Measurements from ENCODE around the gene PRMT3. TPM values are rescaled to one million over a fixed set of nuclear protein-coding genes. Genes with fewer than 3 reads are reported as not detected.
"Not testable (repeated sequence)": the region's sequence is repeated elsewhere in the genome, so short reads cannot be mapped to it uniquely, and the experiment has no call there.

PRMT3 gene
- total and polyA plus RNA-seq, 4 donors: 5.3 to 14.2 (median 7.6) TPM

- intact Hi-C loops (cut with DNase I): no loop called here
- no peak overlapping the region for H3K27ac ChIP-seq (ENCODE audit: low read depth in 1 of 2, low read length in 2 of 2)
- DNase-seq: no peak
- peaks cover 3% of the 10 kb centered on the region for H3K9me3 ChIP-seq (ENCODE audit: control insufficient read depth, low read length)
- no peak for ATAC-seq (ENCODE audit: low FRiP score)
- H3K4me3 ChIP-seq (ENCODE audit: low read length in 2 of 2): no peak overlapping the region
- H3K36me3 ChIP-seq (ENCODE audit: control insufficient read depth in 1 of 2, insufficient read depth in 2 of 2, low read length in 1 of 2): no peaks in the 10 kb centered on the region
- WGBS, 2 donors: 94 to 98% methylated on average over 2 of the region's 2 CpGs
- no peaks in the 10 kb centered on the region for H3K4me1 ChIP-seq (ENCODE audit: control insufficient read depth in 1 of 2, insufficient read depth in 2 of 2, low read length in 2 of 2)
- no peaks in the 10 kb centered on the region for H3K27me3 ChIP-seq (ENCODE audit: control insufficient read depth in 1 of 2, insufficient read depth in 2 of 2, low read length in 1 of 2)
These were observed 87.5 kb downstream of the PRMT3 start for GRCh38 chr11:20474882-20475517.

DNA sequence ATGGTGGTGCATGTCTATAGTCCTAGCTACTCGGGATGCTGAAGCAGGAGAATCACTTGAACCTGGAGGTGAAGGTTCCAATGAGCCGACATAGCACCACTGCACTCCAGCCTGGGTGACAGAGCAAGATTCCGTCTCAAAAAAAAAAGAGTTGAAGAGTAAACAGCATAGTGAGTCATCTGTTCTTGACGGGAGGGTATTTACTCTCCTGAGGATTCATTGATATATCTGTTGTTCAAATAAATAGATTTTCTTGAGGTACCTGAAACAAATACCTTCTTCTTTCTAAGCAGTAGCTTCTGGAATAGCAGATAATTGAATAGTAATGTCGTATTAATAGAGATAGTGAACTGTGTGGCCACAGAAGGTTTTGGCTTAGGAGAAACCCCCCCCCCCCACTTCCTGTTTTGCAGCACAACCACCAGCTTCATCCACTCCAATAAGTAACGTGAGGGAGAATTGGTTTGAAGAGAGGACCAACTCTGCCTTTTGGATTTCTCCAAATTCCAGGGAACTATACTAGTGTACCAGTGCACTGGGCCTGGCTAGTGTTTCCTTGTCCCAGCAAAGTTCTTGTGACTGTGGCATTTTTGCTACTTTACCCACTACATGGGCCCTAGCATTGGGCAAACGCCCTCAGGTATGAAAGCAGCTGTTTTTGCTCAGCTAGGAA, 90.0 kb downstream of the PRMT3 start:
- no peak for ATAC-seq (ENCODE audit: low FRiP score)
- intact Hi-C loops (cut with DNase I): no loop called here

GRCh38 chr11:20479513-20479912, 92.0 kb downstream of the PRMT3 start:
- WGBS, 2 donors: 94 to 95% methylated on average over 6 of the region's 6 CpGs
- ATAC-seq (ENCODE audit: low FRiP score): no peak
- no peaks in the 10 kb centered on the region for H3K27me3 ChIP-seq (ENCODE audit: control insufficient read depth in 1 of 2, insufficient read depth in 2 of 2, low read length in 1 of 2)
- no peaks in the 10 kb centered on the region for H3K9me3 ChIP-seq (ENCODE audit: control insufficient read depth, low read length)
- intact Hi-C loops (cut with DNase I): no loop called here
- H3K36me3 ChIP-seq (ENCODE audit: control insufficient read depth in 1 of 2, insufficient read depth in 2 of 2, low read length in 1 of 2): no peaks in the 10 kb centered on the region
- DNase-seq: no peak
- no peaks in the 10 kb centered on the region for H3K4me1 ChIP-seq (ENCODE audit: control insufficient read depth in 1 of 2, insufficient read depth in 2 of 2, low read length in 2 of 2)
- no peak overlapping the region for H3K4me3 ChIP-seq (ENCODE audit: low read length in 2 of 2)
- H3K27ac ChIP-seq (ENCODE audit: low read depth in 1 of 2, low read length in 2 of 2): no peak overlapping the region

More for the DNA sequence above, 90.0 kb downstream of the PRMT3 start:
- Histone ChIP-seq H3K4me3 (ENCODE audit: low read length in 2 of 2) (no peak overlapping the region), H3K27me3 (ENCODE audit: control insufficient read depth in 1 of 2, insufficient read depth in 2 of 2, low read length in 1 of 2) (no peaks in the 10 kb centered on the region), H3K4me1 (ENCODE audit: control insufficient read depth in 1 of 2, insufficient read depth in 2 of 2, low read length in 2 of 2) (no peaks in the 10 kb centered on the region), H3K36me3 (ENCODE audit: control insufficient read depth in 1 of 2, insufficient read depth in 2 of 2, low read length in 1 of 2) (no peaks in the 10 kb centered on the region), H3K9me3 (ENCODE audit: control insufficient read depth, low read length) (no peaks in the 10 kb centered on the region), H3K27ac (ENCODE audit: low read depth in 1 of 2, low read length in 2 of 2) (no peak overlapping the region)
- WGBS, 2 donors: 82 to 87% methylated on average over 7 of the region's 7 CpGs
- no peak for DNase-seq

- no peak for ATAC-seq (ENCODE audit: low FRiP score)
- Histone ChIP-seq H3K9me3 (ENCODE audit: control insufficient read depth, low read length) (no peaks in the 10 kb centered on the region), H3K4me3 (ENCODE audit: low read length in 2 of 2) (no peak overlapping the region), H3K27me3 (ENCODE audit: control insufficient read depth in 1 of 2, insufficient read depth in 2 of 2, low read length in 1 of 2) (no peaks in the 10 kb centered on the region), H3K4me1 (ENCODE audit: control insufficient read depth in 1 of 2, insufficient read depth in 2 of 2, low read length in 2 of 2) (no peaks in the 10 kb centered on the region), H3K36me3 (ENCODE audit: control insufficient read depth in 1 of 2, insufficient read depth in 2 of 2, low read length in 1 of 2) (no peaks in the 10 kb centered on the region), H3K27ac (ENCODE audit: low read depth in 1 of 2, low read length in 2 of 2) (no peak overlapping the region)
- intact Hi-C loops (cut with DNase I): no loop called here
- WGBS, 2 donors: 99 to 100% methylated on average over 1 of the region's 1 CpG
- DNase-seq: no peak
These were observed 96.4 kb downstream of the PRMT3 start for GRCh38 chr11:20483931-20484330.

GRCh38 chr11:20484416-20484815, 96.9 kb downstream of the PRMT3 start:
- H3K4me3 ChIP-seq (ENCODE audit: low read length in 2 of 2); DNase-seq; H3K4me1 ChIP-seq (ENCODE audit: control insufficient read depth in 1 of 2, insufficient read depth in 2 of 2, low read length in 2 of 2); H3K36me3 ChIP-seq (ENCODE audit: control insufficient read depth in 1 of 2, insufficient read depth in 2 of 2, low read length in 1 of 2); intact Hi-C loops (cut with DNase I); H3K27ac ChIP-seq (ENCODE audit: low read depth in 1 of 2, low read length in 2 of 2); ATAC-seq (ENCODE audit: low FRiP score); H3K9me3 ChIP-seq (ENCODE audit: control insufficient read depth, low read length); H3K27me3 ChIP-seq (ENCODE audit: control insufficient read depth in 1 of 2, insufficient read depth in 2 of 2, low read length in 1 of 2): not testable (repeated sequence)
- WGBS, 2 donors: 88 to 92% methylated on average over 1 of the region's 1 CpG

DNA sequence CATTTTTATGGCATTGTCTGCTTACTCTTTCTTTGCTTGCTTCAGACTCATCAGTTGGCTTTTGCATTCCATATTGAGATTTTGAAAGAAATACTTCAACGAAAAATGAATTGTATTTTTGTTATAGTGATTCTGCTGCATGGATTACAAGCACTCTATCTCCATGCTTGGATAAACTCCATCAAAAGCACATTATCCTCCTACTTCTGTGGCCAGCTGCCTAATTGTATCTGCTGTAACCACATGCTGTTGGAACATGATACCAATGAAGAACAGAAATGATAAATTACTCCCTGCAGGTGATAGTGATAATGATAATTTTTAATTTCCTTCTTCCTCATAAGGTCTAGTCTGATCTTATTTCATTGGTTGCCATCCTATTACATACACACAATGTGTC, 100.8 kb downstream of the PRMT3 start:
- Histone ChIP-seq H3K4me3 (ENCODE audit: low read length in 2 of 2) (no peak overlapping the region), H3K27me3 (ENCODE audit: control insufficient read depth in 1 of 2, insufficient read depth in 2 of 2, low read length in 1 of 2) (no peaks in the 10 kb centered on the region), H3K27ac (ENCODE audit: low read depth in 1 of 2, low read length in 2 of 2) (no peak overlapping the region), H3K9me3 (ENCODE audit: control insufficient read depth, low read length) (no peaks in the 10 kb centered on the region), H3K4me1 (ENCODE audit: control insufficient read depth in 1 of 2, insufficient read depth in 2 of 2, low read length in 2 of 2) (no peaks in the 10 kb centered on the region), H3K36me3 (ENCODE audit: control insufficient read depth in 1 of 2, insufficient read depth in 2 of 2, low read length in 1 of 2) (no peaks in the 10 kb centered on the region)
- ATAC-seq (ENCODE audit: low FRiP score) (no peak), DNase-seq (no peak)
- intact Hi-C loops (cut with DNase I): no loop called here
- 70 to 81% methylated on average over 1 of the region's 1 CpG for WGBS, 2 donors

DNA sequence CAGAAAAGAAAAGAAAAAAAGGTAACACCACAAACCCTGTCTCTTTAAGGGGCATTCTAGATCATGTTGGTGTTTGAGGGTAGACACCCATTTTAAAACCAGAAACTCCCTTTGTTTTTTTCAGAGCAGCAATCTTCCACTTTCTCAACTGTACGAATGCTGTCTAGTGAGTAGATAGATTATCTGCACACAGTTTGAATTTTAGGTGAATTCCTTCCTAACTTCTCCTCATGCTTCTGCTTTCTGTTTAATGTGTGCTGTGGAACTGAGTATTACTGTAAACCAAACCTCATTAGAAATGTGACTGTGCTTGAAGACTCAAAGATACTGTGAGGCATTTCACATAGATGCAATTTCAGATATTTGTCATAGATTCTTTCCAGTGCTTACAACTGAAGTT, 102.4 kb downstream of the PRMT3 start:
- H3K4me3 ChIP-seq (ENCODE audit: low read length in 2 of 2): no peak overlapping the region
- ATAC-seq (ENCODE audit: low FRiP score) (no peak), DNase-seq (no peak)
- intact Hi-C loops (cut with DNase I): no loop called here
- no peaks in the 10 kb centered on the region for H3K4me1 ChIP-seq (ENCODE audit: control insufficient read depth in 1 of 2, insufficient read depth in 2 of 2, low read length in 2 of 2)
- no peaks in the 10 kb centered on the region for H3K36me3 ChIP-seq (ENCODE audit: control insufficient read depth in 1 of 2, insufficient read depth in 2 of 2, low read length in 1 of 2)
- no peaks in the 10 kb centered on the region for H3K9me3 ChIP-seq (ENCODE audit: control insufficient read depth, low read length)
- H3K27me3 ChIP-seq (ENCODE audit: control insufficient read depth in 1 of 2, insufficient read depth in 2 of 2, low read length in 1 of 2): no peaks in the 10 kb centered on the region
- WGBS, 2 donors: 78 to 91% methylated on average over 1 of the region's 1 CpG
- H3K27ac ChIP-seq (ENCODE audit: low read depth in 1 of 2, low read length in 2 of 2): no peak overlapping the region

DNA sequence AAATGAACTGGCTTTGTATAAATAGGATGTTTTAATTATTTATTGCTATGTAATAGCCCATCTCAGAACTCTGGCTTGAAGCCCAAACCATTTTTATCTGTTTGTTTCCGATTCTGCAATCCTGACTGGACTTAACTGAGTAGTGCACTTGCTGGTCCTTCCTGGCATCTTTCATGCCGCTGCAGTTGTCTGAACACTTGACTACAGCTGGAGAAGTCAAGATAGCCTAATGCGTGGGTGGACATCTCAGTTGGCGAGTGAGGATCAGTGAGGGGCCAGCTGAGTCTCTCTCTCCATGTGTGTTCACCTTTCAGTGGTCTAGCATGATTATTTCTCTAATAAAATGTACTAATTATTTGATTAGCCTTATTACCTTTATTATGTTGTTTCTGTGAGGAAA, 105.8 kb downstream of the PRMT3 start:
- no peaks in the 10 kb centered on the region for H3K27me3 ChIP-seq (ENCODE audit: control insufficient read depth in 1 of 2, insufficient read depth in 2 of 2, low read length in 1 of 2)
- H3K9me3 ChIP-seq (ENCODE audit: control insufficient read depth, low read length): no peaks in the 10 kb centered on the region
- WGBS, 2 donors: 82 to 84% methylated on average over 4 of the region's 4 CpGs
- ATAC-seq (ENCODE audit: low FRiP score) (no peak), DNase-seq (no peak)
- H3K36me3 ChIP-seq (ENCODE audit: control insufficient read depth in 1 of 2, insufficient read depth in 2 of 2, low read length in 1 of 2): peaks cover 0 to 5% of the 10 kb centered on the region in 2 donors
- peaks cover 0 to under 1% of the 10 kb centered on the region in 2 donors for H3K4me1 ChIP-seq (ENCODE audit: control insufficient read depth in 1 of 2, insufficient read depth in 2 of 2, low read length in 2 of 2)
- no peak overlapping the region for H3K27ac ChIP-seq (ENCODE audit: low read depth in 1 of 2, low read length in 2 of 2)
- intact Hi-C loops (cut with DNase I): no loop called here
- no peak overlapping the region for H3K4me3 ChIP-seq (ENCODE audit: low read length in 2 of 2)

GRCh38 chr11:20497124-20497792, 109.7 kb downstream of the PRMT3 start:
- ATAC-seq (ENCODE audit: low FRiP score) (no peak), DNase-seq (no peak)
- no peaks in the 10 kb centered on the region for H3K27me3 ChIP-seq (ENCODE audit: control insufficient read depth in 1 of 2, insufficient read depth in 2 of 2, low read length in 1 of 2)
- peaks cover 0 to 1% of the 10 kb centered on the region in 2 donors for H3K4me1 ChIP-seq (ENCODE audit: control insufficient read depth in 1 of 2, insufficient read depth in 2 of 2, low read length in 2 of 2)
- H3K36me3 ChIP-seq (ENCODE audit: control insufficient read depth in 1 of 2, insufficient read depth in 2 of 2, low read length in 1 of 2): peaks cover 0 to 5% of the 10 kb centered on the region in 2 donors
- H3K9me3 ChIP-seq (ENCODE audit: control insufficient read depth, low read length): no peaks in the 10 kb centered on the region
- intact Hi-C loops (cut with DNase I): no loop called here
- H3K27ac ChIP-seq (ENCODE audit: low read depth in 1 of 2, low read length in 2 of 2): no peak overlapping the region
- 75 to 84% methylated on average over 5 of the region's 5 CpGs for WGBS, 2 donors
- H3K4me3 ChIP-seq (ENCODE audit: low read length in 2 of 2): no peak overlapping the region

All from aorta (tissue), 5 donors.